GM11168 (cell line): ENCODE measurements around the gene GTF2H4.
"Not testable (repeated sequence)": the region's sequence is repeated elsewhere in the genome, so short reads cannot be mapped to it uniquely, and the experiment has no call there.

Source experiments
- in situ Hi-C: fragments of 300-500 bp; cut with MboI; formaldehyde crosslinking; loops from one replicate; pipeline ENCODE4 v1.12.0; 2022; ENCODE audit warnings: low sequenced_read_pairs; ENCODE audit not compliant: unreplicated experiment

GTF2H4 gene

GRCh38 chr6:30907758-30908591 is at the start of gene GTF2H4:
GTF2H4 (plus strand) TSS chr6:30908207.
- in situ Hi-C loops: no loop called here

- in situ Hi-C loops: not testable (repeated sequence)
Observed at GRCh38 chr6:30859726-30860125, 48.3 kb upstream of the GTF2H4 start.

GRCh38 chr6:30861257-30862048 is 46.6 kb upstream of the GTF2H4 start:
- in situ Hi-C loops: no loop called here

- in situ Hi-C loops: no loop called here
Observed at GRCh38 chr6:30862156-30862875, 45.7 kb upstream of the GTF2H4 start.

- in situ Hi-C loops: no loop called here
Observed at GRCh38 chr6:30864325-30864724, 43.7 kb upstream of the GTF2H4 start.

GRCh38 chr6:30869241-30869749 is 38.7 kb upstream of the GTF2H4 start:
- in situ Hi-C loops: not testable (repeated sequence)

- in situ Hi-C loops: no loop called here
Observed at GRCh38 chr6:30870546-30870945, 37.5 kb upstream of the GTF2H4 start.

- in situ Hi-C loops: no loop called here
Observed at GRCh38 chr6:30871592-30872183, 36.3 kb upstream of the GTF2H4 start.

GRCh38 chr6:30873137-30873640 is 34.8 kb upstream of the GTF2H4 start:
- in situ Hi-C loops: no loop called here

- in situ Hi-C loops: not testable (repeated sequence)
Observed at GRCh38 chr6:30873795-30874194, 34.2 kb upstream of the GTF2H4 start.

GRCh38 chr6:30875244-30876038 is 32.6 kb upstream of the GTF2H4 start:
- in situ Hi-C loops: no loop called here

- in situ Hi-C loops: no loop called here
Observed at GRCh38 chr6:30876039-30876730, 31.8 kb upstream of the GTF2H4 start.

- in situ Hi-C loops: no loop called here
Observed at GRCh38 chr6:30877419-30878262, 30.4 kb upstream of the GTF2H4 start.

GRCh38 chr6:30879684-30880427 is 28.2 kb upstream of the GTF2H4 start:
- in situ Hi-C loops: no loop called here

- in situ Hi-C loops: no loop called here
Observed at GRCh38 chr6:30880698-30881252, 27.2 kb upstream of the GTF2H4 start.

GRCh38 chr6:30881392-30882203 is 26.4 kb upstream of the GTF2H4 start:
- in situ Hi-C loops: no loop called here
